VCaP (cell line): Measurements from ENCODE around the gene SNCG.

Source experiments
- H3K27ac ChIP-seq: fragments of 450-650 bp; 2 replicates; pipeline ENCODE4 v1.5.1; 2017
- TF ChIP-seq, protein P1 (sequence below): fragments of 450-650 bp; conservative IDR thresholded peaks from 2 replicates; pipeline ENCODE4 v1.5.1; 2017; ENCODE audit warnings: mild to moderate bottlenecking, moderate library complexity

SNCG gene

DNA sequence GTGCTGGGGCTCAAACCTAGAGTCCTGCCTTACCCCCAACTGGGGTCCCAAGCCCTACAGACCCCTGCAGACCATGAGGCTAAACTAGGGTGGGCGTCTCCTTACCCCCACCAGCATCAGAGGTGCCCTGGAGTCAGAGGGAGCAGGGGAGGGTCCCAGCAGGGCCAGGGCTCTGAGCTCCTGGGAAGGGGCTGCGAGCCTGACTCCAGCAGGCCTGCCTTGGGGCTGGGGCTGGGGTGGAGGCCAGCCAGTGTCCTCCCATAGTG, 1.3 kb downstream of the SNCG start:
- TF ChIP-seq, protein P1, sequence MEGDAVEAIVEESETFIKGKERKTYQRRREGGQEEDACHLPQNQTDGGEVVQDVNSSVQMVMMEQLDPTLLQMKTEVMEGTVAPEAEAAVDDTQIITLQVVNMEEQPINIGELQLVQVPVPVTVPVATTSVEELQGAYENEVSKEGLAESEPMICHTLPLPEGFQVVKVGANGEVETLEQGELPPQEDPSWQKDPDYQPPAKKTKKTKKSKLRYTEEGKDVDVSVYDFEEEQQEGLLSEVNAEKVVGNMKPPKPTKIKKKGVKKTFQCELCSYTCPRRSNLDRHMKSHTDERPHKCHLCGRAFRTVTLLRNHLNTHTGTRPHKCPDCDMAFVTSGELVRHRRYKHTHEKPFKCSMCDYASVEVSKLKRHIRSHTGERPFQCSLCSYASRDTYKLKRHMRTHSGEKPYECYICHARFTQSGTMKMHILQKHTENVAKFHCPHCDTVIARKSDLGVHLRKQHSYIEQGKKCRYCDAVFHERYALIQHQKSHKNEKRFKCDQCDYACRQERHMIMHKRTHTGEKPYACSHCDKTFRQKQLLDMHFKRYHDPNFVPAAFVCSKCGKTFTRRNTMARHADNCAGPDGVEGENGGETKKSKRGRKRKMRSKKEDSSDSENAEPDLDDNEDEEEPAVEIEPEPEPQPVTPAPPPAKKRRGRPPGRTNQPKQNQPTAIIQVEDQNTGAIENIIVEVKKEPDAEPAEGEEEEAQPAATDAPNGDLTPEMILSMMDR = no peak
- peak overlapping the region; percentile 25; the same call in 1 of the 2 replicates for H3K27ac ChIP-seq

DNA sequence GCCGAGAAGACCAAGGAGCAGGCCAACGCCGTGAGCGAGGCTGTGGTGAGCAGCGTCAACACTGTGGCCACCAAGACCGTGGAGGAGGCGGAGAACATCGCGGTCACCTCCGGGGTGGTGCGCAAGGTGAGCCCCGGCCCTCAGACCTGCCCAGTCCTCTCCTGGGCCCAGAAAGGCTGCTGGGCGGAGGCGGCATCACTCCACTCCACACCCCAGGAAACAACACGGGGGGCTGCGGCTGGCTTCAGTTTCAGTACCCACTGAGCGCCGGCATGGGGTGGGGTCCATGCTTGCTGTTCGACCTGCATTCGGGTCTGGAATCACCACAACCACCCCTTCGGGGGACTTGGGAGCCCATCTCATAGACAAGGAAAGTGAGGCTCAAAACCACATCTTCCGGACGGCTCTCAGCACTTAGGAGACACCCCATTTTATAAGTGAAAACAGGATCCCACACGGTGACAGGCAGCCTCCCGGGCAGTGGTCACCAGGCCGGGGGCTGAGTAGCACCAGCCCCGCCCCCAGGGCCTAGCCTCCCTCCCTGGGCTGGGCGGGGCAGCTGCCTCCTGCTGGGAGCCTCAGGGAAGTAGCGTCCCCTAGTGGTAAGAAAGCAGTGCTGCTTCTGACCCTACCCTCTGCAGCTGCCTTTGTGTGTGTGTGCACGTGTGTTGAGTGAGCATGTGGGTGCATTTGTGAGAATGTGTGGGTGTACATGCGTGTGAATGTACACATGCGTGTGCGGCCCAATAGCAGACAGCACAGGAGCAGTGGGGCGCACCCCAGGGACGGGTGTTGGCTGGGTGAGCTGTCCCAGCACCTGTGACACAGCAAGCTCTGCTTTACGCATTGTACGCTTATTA, 1.8 kb downstream of the SNCG start:
- TF ChIP-seq, protein P1 = peak; percentile 62
- no peak overlapping the region; the same call in 1 of the 2 replicates for H3K27ac ChIP-seq

DNA sequence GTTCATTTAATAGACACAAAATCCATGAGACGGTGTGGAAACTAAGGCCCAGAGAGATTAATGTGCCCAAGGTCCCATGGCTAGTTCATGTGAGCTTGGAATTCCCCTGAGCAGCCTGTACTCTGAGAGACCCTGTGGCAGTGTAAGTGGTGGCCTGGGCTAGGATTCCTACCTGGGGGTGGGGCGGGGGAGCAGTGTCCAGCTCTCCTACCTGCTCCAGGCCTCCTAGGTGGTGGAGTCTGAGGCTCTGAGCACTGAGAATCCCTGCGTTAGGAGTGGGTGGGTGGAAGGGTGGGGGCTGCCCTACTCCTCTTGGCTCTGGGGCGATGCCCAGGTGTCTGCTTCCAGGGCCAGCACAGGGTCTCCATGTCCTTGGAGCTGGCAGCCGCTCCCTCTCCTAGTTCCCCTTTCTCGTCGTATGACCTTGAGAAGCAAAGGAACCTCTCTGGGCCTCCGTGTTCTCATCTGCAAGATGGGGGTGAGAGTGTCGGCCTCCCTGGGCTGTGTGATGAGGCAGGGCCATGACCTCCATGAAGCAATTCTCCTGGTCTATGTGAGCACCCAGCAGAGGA, 2.5 kb downstream of the SNCG start:
- no peak overlapping the region for H3K27ac ChIP-seq
- TF ChIP-seq, protein P1 = no peak

DNA sequence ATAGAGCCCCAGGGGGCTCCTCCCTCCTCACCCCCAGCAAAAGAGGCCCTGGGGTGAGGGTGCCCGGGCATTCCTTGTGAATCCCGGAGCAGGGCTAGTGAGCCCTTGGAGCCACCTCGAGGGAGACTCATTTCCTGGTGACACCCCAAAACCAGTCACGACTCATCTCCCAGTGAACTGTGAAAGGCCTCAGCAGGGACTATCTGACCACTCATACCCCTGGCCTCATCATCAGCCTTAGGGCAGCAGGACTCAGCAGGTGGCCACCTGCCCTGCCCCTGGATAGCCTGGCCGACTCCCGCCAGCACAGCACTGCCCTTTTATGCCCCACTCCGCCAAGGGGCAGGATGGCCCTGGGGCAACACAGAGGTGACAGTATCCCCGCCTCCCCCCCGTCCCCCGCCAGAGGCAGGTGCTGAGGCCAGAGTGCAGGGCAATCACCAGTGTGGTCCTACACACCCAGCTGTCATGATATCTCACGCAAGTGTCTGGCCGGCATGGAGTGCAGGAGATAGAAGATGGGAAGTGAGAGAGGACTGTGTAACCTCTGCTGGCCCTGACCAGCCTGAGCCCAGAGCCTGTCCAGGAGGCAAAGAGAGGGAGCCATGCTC, 3.2 kb downstream of the SNCG start:
- H3K27ac ChIP-seq = no peak overlapping the region
- TF ChIP-seq, protein P1 = no peak

DNA sequence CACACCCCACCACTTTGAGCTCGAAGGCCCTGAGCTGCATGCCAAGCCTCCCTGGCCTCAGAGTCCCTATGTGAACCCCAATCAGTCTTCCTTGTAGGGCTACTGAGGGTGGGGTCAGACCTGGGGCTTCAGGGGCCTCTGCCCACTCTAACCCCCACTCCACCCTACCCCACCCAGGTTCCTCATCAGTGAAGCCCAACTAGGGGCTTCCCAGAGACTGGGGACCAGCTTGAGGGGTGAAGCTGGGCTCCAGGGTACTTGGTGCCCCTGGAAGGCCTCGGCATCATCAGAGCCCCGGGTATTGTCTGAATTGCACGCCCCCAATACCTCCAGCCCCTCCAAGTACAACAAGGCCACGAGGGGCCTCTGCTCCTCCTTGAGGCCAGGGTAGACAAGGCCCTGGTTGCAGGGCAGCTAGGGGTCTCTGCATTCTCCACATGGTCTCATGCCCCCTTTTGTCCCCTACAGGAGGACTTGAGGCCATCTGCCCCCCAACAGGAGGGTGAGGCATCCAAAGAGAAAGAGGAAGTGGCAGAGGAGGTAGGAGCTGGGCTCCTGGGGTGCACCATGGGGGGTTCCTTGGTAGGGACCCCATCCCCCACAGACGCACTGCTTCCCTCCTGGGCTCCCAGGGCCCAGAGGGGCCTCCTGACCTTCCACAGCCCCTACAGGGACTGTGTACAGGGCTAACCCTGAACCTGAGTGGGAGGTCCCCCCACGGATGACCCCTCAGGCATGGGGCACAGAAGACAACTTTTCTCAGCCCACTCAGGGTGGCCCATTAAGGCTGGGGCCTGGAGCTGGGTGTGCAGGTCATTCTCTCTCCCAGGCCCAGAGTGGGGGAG, 4.0 kb downstream of the SNCG start:
- no peak overlapping the region for H3K27ac ChIP-seq
- TF ChIP-seq, protein P1 = no peak

DNA sequence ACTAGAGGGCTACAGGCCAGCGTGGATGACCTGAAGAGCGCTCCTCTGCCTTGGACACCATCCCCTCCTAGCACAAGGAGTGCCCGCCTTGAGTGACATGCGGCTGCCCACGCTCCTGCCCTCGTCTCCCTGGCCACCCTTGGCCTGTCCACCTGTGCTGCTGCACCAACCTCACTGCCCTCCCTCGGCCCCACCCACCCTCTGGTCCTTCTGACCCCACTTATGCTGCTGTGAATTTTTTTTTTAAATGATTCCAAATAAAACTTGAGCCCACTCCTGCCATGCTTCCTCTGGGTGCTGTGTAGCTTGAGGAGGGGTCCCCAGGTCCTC, 4.5 kb downstream of the SNCG start:
- no peak overlapping the region for H3K27ac ChIP-seq
- TF ChIP-seq, protein P1 = no peak
